Hepatocyte (in vitro differentiated cells): ENCODE results near the gene GOLGA3.

ENCODE experiments used
- EZH2 ChIP-seq: fragments of 200-600 bp; sonication (generic); IDR thresholded peaks from 2 replicates; pipeline ENCODE4 v1.6.1; 2016; ENCODE audit warnings: antibody characterized with exemption, mild to moderate bottlenecking, borderline replicate concordance
- EZH2phosphoT487 ChIP-seq: fragments of 200-600 bp; sonication (generic); IDR thresholded peaks from one replicate; pipeline ENCODE4 v1.6.1; 2018; ENCODE audit warnings: antibody characterized with exemption, mild to moderate bottlenecking, low read depth, moderate library complexity; ENCODE audit not compliant: unreplicated experiment, severe bottlenecking
- TF ChIP-seq, protein P1 (sequence below): fragments of 200-600 bp; sonication (generic); IDR thresholded peaks from 2 replicates; pipeline ENCODE4 v1.5.1; 2016; ENCODE audit warnings: antibody characterized with exemption, mild to moderate bottlenecking; ENCODE audit not compliant: poor library complexity

DNA sequence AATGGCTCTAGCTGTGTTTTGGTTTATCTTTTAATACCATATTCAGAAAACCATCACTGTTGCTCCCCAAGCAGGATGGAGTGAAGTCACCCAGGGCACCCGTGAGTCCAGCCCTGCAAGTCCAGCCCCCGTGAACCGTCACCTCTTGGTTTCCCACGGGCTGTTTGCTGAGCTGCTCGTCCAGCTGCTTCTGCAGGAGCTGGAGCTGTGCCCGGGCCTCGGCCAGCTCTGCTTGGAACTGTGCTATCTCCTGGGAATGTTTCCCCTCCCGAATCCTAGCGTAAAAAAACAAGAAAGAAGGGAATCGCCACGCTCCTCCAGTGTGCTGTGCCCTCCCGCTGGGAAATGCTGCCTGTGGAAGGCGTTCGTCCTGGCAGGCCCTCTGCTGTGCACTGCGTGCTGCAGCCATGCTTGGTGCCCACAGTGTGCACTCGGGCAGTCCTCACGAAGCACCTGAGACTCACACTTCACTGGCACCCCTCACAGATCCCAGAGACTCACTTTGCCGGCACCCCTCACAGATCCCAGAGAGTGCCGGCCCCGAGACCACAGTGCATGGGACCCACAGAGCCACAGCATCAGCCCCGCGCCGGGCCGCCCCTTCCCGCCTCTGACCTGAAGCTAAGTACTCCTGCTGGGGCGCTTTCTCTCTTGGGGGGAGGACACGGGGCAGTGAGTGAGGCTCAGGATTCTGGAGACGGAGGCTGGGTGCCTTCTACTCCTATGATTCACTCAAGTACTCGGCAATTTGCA is 51.7 kb downstream of the GOLGA3 start:
- TF ChIP-seq, protein P1, sequence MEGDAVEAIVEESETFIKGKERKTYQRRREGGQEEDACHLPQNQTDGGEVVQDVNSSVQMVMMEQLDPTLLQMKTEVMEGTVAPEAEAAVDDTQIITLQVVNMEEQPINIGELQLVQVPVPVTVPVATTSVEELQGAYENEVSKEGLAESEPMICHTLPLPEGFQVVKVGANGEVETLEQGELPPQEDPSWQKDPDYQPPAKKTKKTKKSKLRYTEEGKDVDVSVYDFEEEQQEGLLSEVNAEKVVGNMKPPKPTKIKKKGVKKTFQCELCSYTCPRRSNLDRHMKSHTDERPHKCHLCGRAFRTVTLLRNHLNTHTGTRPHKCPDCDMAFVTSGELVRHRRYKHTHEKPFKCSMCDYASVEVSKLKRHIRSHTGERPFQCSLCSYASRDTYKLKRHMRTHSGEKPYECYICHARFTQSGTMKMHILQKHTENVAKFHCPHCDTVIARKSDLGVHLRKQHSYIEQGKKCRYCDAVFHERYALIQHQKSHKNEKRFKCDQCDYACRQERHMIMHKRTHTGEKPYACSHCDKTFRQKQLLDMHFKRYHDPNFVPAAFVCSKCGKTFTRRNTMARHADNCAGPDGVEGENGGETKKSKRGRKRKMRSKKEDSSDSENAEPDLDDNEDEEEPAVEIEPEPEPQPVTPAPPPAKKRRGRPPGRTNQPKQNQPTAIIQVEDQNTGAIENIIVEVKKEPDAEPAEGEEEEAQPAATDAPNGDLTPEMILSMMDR = no peak
- TF ChIP-seq EZH2 (no peak), EZH2phosphoT487 (no peak)
